Measurements from ENCODE around the gene DAB2IP. TPM values are rescaled to one million over a fixed set of nuclear protein-coding genes. Genes with fewer than 3 reads are reported as not detected.

Gene DAB2IP
- total RNA-seq, 4 donors from 2014 or later = 35.2 to 56.4 (median 51.4) TPM

DNA sequence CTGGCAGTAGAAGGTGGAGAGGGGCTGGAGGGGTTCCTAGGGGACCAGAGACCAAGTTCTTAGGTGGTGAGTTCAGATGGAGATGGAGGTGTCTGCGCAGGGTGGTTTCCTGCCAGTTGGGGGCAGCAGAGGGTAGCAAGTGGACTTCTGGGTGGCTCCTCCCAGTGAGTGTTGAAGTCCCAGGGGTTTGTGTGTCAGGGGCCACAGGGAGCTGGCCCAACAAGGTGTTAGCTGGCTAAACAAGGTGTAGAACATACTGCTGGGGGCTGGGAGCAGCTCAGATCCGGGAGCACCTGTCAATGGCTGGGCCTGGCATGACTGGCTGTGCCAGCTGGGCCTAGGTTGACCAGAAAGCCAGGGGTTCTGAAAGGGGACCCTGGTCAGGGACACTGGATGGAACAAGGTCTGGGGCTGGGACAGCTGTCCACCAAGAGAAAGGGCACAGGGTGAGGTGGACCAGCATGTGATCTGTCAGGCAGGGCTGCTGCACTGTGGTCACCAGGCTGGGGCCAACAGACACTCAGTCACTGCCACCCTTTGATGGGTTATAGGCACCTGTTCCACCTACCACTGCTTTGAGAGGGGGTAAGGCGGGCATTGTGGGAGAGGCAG is 35.6 kb downstream of the DAB2IP start:
- no peaks in the 10 kb centered on the region for H3K36me3 ChIP-seq
- H3K27me3 ChIP-seq = no peaks in the 10 kb centered on the region
- H3K4me3 ChIP-seq = no peak overlapping the region
- H3K9me3 ChIP-seq = no peaks in the 10 kb centered on the region
- peak overlapping the region in 1 of 4 donors; percentile 33 for H3K27ac ChIP-seq
- DNase-seq (ENCODE audit: low spot score in 2 of 2) = peak; percentile 69 to 89
- TF ChIP-seq, protein P1, sequence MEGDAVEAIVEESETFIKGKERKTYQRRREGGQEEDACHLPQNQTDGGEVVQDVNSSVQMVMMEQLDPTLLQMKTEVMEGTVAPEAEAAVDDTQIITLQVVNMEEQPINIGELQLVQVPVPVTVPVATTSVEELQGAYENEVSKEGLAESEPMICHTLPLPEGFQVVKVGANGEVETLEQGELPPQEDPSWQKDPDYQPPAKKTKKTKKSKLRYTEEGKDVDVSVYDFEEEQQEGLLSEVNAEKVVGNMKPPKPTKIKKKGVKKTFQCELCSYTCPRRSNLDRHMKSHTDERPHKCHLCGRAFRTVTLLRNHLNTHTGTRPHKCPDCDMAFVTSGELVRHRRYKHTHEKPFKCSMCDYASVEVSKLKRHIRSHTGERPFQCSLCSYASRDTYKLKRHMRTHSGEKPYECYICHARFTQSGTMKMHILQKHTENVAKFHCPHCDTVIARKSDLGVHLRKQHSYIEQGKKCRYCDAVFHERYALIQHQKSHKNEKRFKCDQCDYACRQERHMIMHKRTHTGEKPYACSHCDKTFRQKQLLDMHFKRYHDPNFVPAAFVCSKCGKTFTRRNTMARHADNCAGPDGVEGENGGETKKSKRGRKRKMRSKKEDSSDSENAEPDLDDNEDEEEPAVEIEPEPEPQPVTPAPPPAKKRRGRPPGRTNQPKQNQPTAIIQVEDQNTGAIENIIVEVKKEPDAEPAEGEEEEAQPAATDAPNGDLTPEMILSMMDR (IDR thresholded peaks at IDR 0.05) = peak; percentile 77 to 93 (median 85)
- TF ChIP-seq POLR2A (IDR thresholded peaks at IDR 0.05) (no peak), EP300 (IDR thresholded peaks at IDR 0.05) (no peak)
- H3K4me1 ChIP-seq = peaks cover 0 to 14% (median 0%) of the 10 kb centered on the region in 4 donors
- 52 to 79% methylated on average over 2 to 3 of the region's 3 CpGs for WGBS, 2 donors

DNA sequence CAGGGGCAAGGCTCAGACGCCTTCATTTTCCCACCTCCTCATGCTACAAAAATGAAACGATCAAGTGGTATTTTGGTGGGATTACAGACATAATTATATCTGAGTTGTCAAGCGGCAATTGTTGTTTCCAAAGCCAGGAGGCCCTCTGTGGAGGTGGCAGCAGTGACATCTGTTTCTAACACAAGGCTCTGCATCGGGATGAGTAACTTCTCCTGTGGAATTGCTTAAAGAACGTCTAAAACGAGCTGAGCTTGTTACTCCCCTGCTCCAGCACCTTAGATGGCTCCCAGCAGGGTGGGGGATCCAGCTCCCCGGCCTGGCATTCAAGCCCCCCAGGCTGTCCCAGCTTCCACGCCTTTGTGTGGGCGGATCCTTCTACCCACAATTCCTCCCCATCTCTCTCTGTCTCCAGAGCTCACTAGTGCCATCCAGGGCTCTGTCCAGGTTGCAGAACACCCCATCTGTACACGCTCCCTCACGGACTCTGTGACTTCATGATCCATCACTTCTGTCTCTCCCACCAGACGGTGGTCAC is 36.8 kb downstream of the DAB2IP start:
- no peak for DNase-seq (ENCODE audit: low spot score in 2 of 2)
- H3K4me1 ChIP-seq = peaks cover 0 to 16% (median 0%) of the 10 kb centered on the region in 4 donors
- TF ChIP-seq, protein P1 (IDR thresholded peaks at IDR 0.05) = no peak
- TF ChIP-seq POLR2A (IDR thresholded peaks at IDR 0.05) = no peak
- no peak for TF ChIP-seq EP300 (IDR thresholded peaks at IDR 0.05)
- H3K27ac ChIP-seq = no peak overlapping the region
- no peaks in the 10 kb centered on the region for H3K36me3 ChIP-seq
- no peaks in the 10 kb centered on the region for H3K9me3 ChIP-seq
- H3K4me3 ChIP-seq = no peak overlapping the region
- WGBS, 2 donors = 74 to 82% methylated on average over 12 of the region's 12 CpGs
- no peaks in the 10 kb centered on the region for H3K27me3 ChIP-seq

DNA sequence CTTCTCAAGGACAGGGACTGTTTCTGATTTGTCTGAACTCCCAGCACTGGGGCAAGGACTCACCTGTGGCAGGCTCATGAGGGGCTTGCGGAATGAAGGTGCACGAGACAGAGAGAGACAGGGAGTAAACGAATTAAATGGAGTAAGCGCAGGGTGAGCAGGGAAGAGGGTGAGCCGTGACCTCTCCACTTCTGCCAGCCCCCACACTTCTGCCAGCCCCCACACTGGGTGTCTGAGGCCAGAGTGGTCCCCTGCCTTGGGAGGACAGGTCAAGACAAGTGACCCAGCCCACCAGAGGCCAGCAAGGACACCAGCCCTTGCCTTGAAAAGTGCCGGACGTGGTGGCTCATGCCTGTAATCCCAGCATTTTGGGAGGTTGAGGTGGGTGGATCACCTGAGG is 37.2 kb downstream of the DAB2IP start:
- 93 to 98% methylated on average over 7 of the region's 7 CpGs for WGBS, 2 donors
- Histone ChIP-seq H3K9me3 (no peaks in the 10 kb centered on the region), H3K27me3 (no peaks in the 10 kb centered on the region), H3K4me1 (peaks cover 0 to 16% (median 0%) of the 10 kb centered on the region in 4 donors), H3K4me3 (no peak overlapping the region), H3K27ac (no peak overlapping the region), H3K36me3 (no peaks in the 10 kb centered on the region)
- TF ChIP-seq POLR2A (IDR thresholded peaks at IDR 0.05) = no peak
- no peak for TF ChIP-seq EP300 (IDR thresholded peaks at IDR 0.05)
- TF ChIP-seq, protein P1 (IDR thresholded peaks at IDR 0.05) = no peak
- no peak for DNase-seq (ENCODE audit: low spot score in 2 of 2)

DNA sequence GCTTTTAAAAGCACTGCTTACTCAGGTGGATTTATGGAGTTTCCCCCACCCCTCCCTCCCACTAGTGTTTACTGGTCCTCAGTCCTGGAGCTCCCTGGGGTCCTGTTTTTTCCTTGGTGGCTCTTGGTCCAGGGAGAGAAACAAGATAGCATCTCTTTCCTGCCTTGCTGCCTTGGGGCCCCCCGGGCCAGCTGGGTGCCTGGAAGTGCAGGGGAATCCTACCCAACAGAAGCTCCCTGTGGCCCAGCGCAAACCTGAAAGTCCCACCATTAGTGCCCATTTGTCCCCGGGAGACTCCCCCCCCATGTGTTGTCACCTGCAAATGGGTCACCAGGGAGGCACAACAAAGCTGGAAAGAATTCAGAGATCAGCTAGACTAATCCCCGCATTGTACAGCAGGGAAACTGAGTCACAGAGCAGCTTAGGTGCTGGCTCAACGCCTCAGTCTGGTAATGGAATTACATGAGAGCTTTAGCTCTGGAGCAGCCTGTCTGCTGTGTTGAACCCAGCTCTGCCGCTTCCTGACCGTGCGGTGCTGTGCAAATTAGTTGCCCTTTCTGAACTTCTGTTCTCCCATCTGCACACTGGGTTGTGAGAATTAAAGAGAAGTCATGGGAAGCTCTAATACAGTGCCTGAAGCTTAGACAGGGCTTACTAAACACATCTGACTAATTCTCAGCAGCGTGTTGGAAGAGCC is 38.2 kb downstream of the DAB2IP start:
- DNase-seq (ENCODE audit: low spot score in 2 of 2) = no peak
- TF ChIP-seq, protein P1 (IDR thresholded peaks at IDR 0.05) = no peak
- TF ChIP-seq POLR2A (IDR thresholded peaks at IDR 0.05) (no peak), EP300 (IDR thresholded peaks at IDR 0.05) (no peak)
- WGBS, 2 donors = 85 to 94% methylated on average over 9 of the region's 9 CpGs

DNA sequence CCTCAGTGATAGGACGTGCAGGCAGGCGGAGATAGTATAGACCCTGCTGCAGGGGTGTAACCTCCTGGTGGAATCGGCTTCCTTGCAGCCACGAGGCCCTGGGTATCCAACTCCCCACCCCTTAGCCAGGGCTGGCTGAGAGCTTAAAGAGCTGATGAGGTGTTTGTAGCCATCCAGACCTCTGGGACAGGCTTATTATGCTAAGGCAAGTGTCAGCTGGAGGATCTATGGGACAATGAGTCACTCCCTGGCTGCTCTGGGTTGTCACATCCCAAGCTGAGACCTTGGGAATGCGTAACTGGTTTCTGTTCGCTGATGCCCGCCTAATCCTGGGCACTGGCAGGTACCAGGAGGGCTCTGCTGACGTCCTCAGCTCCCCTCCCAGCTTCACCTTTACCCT is 38.9 kb downstream of the DAB2IP start:
- TF ChIP-seq POLR2A (IDR thresholded peaks at IDR 0.05) (no peak), EP300 (IDR thresholded peaks at IDR 0.05) (no peak)
- TF ChIP-seq, protein P1 (IDR thresholded peaks at IDR 0.05) = no peak
- Histone ChIP-seq H3K4me3 (no peak overlapping the region), H3K4me1 (peaks cover 0 to 16% (median 0%) of the 10 kb centered on the region in 4 donors), H3K36me3 (no peaks in the 10 kb centered on the region), H3K27me3 (no peaks in the 10 kb centered on the region), H3K27ac (no peak overlapping the region), H3K9me3 (no peaks in the 10 kb centered on the region)
- no peak for DNase-seq (ENCODE audit: low spot score in 2 of 2)
- WGBS, 2 donors = 77 to 83% methylated on average over 8 of the region's 8 CpGs

More for the DNA sequence above, 38.2 kb downstream of the DAB2IP start:
- H3K4me1 ChIP-seq = peaks cover 0 to 16% (median 0%) of the 10 kb centered on the region in 4 donors
- H3K36me3 ChIP-seq = no peaks in the 10 kb centered on the region
- no peaks in the 10 kb centered on the region for H3K9me3 ChIP-seq
- H3K27me3 ChIP-seq = no peaks in the 10 kb centered on the region
- no peak overlapping the region for H3K27ac ChIP-seq
- no peak overlapping the region for H3K4me3 ChIP-seq

Measured in tibial nerve (tissue), 4 donors.